ENCODE data around the gene THRB.

The THRB gene

DNA sequence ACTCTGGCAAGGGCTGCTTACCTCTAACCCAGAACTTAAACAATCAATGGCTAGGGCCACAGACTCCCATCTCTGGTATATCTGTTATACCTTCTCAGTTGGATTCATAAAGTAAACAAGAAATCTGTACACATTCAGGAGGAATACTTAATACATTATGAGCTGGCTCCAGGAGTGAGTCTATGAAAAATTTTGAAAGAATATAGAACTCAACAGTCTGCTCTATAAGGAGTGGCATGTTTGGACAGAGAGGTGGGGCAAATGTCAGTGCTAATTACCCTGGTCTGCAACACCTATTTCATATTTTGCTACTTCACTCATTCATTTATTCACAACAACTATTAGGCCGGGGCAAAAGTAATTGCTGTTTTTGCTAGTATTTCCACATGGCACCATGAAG is 245.1 kb downstream of the THRB start:
- ChIA-PET CTCF (no interaction called here), POLR2A (no interaction called here)
- Histone ChIP-seq H3K27ac (ENCODE audit: extremely low read depth, low read depth, low read length) (no peak overlapping the region), H3K9me3 (ENCODE audit: control insufficient read depth, insufficient read depth, low read depth, low read length) (no peaks in the 10 kb centered on the region), H3K36me3 (ENCODE audit: control insufficient read depth in 2 of 2, insufficient read depth in 1 of 2, low read length in 2 of 2) (no peaks in the 10 kb centered on the region), H3K4me3 (ENCODE audit: low read depth, low read length) (no peak overlapping the region), H3K4me1 (ENCODE audit: control insufficient read depth, insufficient read depth, low read length) (no peaks in the 10 kb centered on the region)
- TF ChIP-seq OSR2 (tag by site-specific recombination; IDR thresholded peaks at IDR 0.05) (no peak), ZNF391 (tag by site-specific recombination; IDR thresholded peaks at IDR 0.05; ENCODE audit: borderline replicate concordance, low read depth) (no peak), ZBTB26 (tag by site-specific recombination; optimal IDR thresholded peaks at IDR 0.05) (no peak), TSHZ1 (tag by site-specific recombination; IDR thresholded peaks at IDR 0.05; ENCODE audit: borderline replicate concordance) (no peak), PRDM2 (tag by site-specific recombination; IDR thresholded peaks at IDR 0.05; ENCODE audit: borderline replicate concordance) (no peak), ZNF133 (tag by site-specific recombination; IDR thresholded peaks at IDR 0.05) (no peak), SP3 (tag by site-specific recombination; IDR thresholded peaks at IDR 0.05) (no peak), KLF16 (tag by site-specific recombination; IDR thresholded peaks at IDR 0.05) (no peak), ZNF248 (tag by site-specific recombination; IDR thresholded peaks at IDR 0.05) (no peak), ZFP37 (tag by site-specific recombination; IDR thresholded peaks at IDR 0.05) (no peak), SP2 (tag by site-specific recombination; IDR thresholded peaks at IDR 0.05) (no peak), BCL6B (tag by site-specific recombination; IDR thresholded peaks at IDR 0.05) (no peak), ZNF19 (tag by site-specific recombination; IDR thresholded peaks at IDR 0.05; ENCODE audit: low read depth) (no peak)
- TF ChIP-seq, protein P1, sequence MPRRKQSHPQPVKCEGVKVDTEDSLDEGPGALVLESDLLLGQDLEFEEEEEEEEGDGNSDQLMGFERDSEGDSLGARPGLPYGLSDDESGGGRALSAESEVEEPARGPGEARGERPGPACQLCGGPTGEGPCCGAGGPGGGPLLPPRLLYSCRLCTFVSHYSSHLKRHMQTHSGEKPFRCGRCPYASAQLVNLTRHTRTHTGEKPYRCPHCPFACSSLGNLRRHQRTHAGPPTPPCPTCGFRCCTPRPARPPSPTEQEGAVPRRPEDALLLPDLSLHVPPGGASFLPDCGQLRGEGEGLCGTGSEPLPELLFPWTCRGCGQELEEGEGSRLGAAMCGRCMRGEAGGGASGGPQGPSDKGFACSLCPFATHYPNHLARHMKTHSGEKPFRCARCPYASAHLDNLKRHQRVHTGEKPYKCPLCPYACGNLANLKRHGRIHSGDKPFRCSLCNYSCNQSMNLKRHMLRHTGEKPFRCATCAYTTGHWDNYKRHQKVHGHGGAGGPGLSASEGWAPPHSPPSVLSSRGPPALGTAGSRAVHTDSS (tag by site-specific recombination; IDR thresholded peaks at IDR 0.05) = no peak
- TF ChIP-seq, protein P2, sequence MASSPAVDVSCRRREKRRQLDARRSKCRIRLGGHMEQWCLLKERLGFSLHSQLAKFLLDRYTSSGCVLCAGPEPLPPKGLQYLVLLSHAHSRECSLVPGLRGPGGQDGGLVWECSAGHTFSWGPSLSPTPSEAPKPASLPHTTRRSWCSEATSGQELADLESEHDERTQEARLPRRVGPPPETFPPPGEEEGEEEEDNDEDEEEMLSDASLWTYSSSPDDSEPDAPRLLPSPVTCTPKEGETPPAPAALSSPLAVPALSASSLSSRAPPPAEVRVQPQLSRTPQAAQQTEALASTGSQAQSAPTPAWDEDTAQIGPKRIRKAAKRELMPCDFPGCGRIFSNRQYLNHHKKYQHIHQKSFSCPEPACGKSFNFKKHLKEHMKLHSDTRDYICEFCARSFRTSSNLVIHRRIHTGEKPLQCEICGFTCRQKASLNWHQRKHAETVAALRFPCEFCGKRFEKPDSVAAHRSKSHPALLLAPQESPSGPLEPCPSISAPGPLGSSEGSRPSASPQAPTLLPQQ (tag by site-specific recombination; IDR thresholded peaks at IDR 0.05) = no peak
- TF ChIP-seq, protein P3, sequence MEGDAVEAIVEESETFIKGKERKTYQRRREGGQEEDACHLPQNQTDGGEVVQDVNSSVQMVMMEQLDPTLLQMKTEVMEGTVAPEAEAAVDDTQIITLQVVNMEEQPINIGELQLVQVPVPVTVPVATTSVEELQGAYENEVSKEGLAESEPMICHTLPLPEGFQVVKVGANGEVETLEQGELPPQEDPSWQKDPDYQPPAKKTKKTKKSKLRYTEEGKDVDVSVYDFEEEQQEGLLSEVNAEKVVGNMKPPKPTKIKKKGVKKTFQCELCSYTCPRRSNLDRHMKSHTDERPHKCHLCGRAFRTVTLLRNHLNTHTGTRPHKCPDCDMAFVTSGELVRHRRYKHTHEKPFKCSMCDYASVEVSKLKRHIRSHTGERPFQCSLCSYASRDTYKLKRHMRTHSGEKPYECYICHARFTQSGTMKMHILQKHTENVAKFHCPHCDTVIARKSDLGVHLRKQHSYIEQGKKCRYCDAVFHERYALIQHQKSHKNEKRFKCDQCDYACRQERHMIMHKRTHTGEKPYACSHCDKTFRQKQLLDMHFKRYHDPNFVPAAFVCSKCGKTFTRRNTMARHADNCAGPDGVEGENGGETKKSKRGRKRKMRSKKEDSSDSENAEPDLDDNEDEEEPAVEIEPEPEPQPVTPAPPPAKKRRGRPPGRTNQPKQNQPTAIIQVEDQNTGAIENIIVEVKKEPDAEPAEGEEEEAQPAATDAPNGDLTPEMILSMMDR (tag by site-specific recombination; IDR thresholded peaks at IDR 0.05) = no peak
